NCI-H146 treated with DMSO at 0.1 percent for 48 hours (cell line): ENCODE results near the gene CNOT6.
"Not testable (repeated sequence)": the region's sequence is repeated elsewhere in the genome, so short reads cannot be mapped to it uniquely, and the experiment has no call there.

Source experiments
- DNase-seq: peaks from one replicate; lab custom pipeline; 2025; ENCODE audit not compliant: unreplicated experiment; lab: John Stamatoyannopoulos, UW

Gene CNOT6

DNA sequence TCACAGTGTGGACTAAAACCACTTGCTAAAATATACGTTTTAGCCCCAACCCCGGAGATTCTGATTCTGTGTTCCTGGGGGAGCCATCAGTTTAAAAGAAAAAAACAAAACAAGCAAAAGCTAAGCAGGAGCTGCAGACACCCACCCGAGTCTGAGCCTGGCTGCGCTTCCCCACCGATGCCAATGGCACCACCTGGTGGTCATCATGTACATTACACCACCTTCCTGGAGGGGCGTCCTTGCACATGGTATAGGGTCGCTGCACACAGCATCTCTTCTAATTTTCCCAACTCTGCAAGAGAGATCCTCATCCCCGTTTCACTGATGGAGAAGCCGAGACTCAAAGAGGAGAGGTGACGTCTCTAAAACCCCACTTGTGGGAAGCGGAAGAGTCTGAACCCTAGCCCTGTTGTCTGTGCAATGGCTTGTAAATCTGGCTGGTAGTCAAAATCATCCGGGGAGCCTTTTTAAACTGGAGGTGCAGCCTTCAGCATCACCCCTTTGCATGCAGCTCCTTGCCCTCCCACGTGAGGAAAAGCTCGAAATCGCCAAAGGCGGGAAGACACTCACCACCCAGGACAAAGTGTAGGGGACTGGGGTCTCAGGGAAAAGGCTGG lies 23.1 kb upstream of the CNOT6 start:
- peak; percentile 22 for DNase-seq

DNA sequence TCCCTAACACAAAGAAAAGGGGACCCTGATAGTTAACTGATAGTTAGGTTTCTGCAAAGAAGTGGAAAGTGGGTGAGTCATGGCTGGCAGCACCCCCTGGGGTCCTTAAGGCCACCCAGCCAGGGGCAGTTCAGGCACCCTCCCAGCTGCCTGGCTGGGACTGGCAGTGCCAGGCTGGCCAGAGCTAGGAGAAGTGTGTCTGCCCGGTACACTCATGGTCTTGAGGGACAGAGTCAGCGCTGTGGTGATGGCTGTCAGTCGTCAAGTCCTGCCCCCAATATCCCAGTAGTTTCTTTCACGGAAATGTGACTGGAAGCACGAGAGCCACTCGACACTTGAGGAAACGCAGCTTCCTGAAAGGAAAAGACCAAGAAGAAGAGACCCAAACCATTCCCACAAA lies 22.3 kb upstream of the CNOT6 start:
- DNase-seq: no peak

DNA sequence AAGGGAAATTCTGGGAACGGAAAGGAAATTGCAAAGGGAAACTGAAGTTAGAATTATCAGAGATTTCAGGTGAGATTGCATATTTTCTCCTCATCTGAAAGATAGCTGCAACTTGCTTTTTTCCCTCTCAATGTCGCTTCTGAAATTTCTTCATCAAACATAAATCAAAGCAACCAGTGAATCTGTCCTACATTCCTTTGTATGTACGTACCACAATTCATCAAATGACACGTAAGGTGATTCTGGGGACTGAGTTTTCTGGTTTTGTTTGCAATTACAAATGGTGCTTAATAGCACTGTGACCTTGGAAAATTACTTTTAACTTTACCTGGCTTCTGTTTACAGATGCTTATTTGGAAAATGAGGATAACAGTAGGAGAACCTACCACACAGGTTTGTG lies 21.9 kb upstream of the CNOT6 start:
- DNase-seq: no peak

DNA sequence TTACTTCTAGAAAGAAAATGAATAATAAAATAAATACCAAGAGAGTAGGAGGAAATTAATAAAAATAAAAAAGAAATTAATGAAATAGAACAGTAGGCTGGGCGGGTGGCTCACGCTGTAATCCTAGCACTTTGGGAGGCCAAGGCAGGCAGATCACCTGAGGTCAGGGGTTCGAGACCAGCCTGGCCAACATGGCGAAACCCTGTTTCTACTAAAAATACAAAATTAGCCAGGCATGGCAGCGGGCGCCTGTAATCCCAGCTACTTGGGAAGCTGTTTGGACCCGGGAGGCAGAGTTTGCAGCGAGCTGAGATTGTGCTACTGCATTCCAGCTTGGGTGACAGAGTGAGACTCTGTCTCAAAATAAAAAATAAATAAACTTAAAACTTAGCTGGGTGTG lies 20.8 kb upstream of the CNOT6 start:
- not testable (repeated sequence) for DNase-seq

DNA sequence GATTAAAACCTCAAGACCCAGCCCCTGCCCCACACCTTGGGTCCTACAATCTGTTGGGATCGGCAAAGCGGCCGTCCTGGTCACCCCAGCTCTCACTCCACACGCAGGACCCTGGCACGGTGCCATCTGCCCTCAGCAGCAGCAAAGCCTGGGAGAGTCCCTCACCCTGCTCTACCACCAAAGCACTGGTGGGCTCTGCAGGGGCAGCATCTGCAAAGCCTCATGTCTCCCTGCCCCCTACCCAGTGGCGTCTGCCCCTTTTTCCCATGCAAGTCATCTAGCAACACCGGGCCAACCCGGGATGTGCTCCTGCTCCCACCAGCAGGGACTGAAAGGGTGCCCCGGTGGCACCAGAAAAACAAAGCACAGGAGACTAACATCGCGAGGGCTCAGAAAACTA lies 19.6 kb upstream of the CNOT6 start:
- DNase-seq: no peak

DNA sequence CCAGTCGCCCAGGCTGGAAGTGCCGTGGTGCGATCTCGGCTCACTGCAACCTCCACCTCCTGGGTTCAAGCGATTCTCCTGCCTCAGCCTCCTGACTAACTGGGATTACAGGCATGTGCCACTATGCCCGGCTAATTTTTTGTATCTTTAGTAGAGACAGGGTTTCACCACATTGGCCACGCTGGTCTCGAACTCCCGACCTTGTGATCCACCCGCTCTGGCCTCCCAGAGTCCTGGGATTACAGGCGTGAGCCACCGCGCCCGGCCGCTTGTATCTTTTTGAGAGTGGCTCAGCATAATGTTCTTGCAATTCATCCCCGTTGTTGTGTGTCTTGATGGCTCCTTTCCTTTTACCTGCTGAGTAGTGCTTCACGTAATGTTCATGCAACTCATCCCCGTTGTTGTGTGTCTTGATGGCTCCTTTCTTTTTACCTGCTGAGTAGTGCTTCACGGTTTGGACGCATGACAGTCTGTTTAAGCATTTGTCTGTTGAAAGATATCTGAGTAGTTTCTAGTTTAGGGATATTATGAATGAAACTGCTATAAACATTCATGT lies 18.1 kb upstream of the CNOT6 start:
- not testable (repeated sequence) for DNase-seq

DNA sequence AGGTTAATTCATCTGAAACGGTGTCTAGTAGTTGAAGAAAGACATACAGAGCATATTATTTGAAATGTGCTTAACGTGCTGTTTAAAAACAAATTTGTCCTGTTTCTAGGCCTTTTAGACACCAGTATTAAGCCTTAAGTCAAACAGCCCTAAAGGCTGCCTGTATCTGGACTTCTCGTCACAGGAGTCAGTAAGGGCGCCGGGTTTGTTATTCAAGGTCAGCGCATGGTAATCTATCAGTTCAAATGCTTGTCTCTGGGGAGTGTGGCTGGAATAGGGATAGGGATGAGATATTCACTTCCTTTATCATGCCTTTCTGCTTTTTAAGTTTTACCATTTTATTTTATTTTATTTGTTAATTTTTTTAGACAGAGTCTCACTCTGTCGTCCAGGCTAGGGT lies 9.4 kb upstream of the CNOT6 start:
- DNase-seq: no peak

DNA sequence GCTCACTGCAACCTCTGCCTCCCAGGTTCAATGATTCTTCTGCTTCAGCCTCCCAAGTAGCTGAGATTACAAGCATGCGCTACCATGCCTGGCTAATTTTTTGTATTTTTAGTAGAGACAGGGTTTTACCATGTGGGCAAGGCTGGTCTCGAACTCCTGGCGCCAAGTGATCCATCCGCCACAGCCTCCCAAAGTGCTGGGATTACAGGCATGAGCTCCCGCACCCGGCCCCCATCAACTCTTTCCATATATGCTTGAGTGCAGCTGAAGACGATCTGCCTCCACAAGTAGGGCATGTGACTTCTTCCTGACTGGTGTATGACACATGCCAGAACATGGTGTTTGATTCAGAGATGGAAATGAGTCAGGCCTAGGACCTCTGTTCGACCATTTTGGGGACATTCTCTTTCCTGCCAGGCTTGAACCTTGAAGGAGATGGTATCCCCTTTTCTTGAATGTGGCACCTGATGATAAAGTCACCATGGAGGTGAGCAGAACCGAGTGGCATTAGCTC lies 7.5 kb upstream of the CNOT6 start:
- no peak for DNase-seq

DNA sequence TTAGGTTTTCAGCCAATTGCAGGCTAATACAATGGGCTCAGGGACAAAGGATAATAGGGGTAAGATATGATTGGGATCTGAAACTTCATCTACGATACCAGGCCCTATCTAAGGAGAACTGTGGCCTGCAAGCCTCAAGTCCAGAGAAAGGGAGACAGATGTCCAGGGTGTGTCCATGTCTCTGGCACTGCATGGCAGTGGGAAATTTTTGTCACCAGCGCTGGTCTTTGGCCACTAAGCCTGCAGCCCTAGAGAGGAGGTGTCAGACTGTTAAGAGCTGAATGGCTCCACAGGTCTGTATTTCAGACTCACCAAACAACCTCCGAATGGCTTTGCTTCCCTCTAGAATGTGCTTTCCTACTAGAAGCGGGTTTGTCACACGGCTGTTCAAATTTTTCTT lies 6.6 kb upstream of the CNOT6 start:
- DNase-seq: no peak

DNA sequence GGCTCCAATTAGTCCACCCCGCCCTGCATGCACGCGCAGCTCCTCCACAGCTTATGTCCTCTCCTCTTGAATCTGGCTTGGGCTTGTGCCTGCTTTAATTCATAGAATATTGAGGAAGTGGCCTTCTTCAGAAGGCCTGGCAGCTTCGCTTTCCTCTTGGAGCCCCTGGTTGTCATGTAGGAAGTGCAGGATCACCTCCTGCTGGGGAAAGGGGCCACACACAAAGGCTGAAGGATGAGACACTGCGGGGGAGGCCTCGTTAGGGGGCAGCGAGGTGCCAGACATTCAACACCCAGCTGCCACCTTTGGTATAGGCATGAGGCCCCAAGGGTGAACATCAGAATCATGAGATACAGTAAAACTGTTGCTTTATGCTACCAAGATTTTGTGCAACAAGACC lies 2.7 kb upstream of the CNOT6 start:
- no peak for DNase-seq

DNA sequence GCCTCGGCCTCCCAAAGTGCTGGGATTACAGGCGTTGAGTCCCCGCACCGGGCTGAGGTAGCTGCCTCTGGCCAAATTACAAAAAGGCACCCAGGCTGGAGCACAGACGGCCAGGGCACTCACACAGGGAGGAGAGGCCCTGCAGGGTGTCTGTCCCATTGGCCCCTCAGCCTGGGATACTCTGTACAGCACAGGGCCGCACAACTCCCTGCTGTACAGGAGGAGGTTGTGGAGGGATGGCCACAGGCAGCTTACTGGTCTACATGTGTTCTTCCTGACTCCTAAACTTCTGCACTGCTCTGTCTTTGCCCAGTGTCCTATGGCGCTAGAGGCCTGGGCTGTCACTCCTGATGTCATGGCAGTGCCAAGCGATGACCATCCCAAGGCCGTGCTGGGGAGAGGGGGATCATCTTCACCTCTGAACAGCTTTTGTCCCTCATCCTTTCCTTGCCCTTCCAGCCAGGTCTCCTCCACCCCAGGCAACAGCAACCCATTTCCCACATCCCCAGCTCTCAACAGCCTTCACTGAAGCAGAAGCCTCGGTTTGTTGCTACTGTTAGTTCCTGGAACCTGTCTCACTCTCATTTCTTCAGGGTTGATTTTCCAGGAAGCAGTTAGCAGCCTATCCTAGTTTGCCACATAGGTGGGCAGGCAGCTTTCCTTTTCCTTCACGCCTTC lies 1.8 kb upstream of the CNOT6 start:
- no peak for DNase-seq

DNA sequence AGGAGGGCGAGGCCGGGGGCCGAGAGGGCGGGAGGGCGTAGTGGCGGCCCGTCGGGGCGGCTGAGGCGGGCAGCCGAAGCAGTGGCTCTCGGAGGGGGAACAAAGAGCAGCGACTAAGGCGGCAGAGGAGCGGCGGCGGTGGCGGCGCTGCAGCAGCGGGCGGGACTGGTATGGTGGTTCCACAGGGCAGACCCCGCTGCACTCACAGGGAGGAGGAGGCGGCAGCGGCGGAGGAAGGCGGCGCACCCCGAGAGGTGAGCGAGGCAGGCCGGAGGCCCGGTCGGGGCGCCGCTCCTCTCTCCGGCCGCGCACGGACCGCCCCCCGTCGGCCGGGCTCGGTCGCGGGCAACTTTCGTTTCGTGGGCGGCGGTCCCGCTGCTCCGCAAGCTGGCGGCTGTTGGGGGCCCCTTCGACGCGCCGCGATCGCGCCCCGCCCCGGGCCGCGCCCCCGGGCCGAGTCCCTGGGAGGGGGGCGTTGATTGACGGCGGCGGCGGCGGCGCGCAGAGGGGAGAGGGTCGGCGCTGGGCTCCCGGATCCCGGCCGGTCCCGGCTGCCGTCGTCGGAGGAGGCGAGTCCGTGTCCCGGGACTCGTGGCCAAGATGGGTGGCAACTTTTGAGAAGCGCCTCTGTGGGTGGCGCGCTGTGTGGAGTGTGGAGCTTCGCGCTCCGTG lies 467 bp downstream of the CNOT6 start:
- DNase-seq: no peak

DNA sequence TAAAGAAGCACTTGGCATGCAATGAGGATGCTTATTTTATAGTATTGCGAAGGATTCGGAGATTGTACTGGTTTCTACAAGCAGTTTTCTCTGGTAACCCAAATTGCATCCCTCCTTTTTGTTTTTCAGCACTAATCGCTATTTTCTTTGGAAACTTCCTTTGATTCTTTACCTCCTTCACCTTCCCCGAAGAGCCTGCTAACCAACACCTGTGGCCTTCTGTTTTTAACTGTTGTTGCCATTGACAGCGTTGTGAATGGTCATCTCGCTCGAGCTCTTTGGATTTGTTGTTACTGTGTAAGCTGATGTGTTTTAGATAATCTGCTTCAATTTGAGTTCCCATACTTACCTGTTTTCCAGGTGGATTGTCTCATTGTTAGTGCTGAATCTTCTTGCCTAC lies 1.1 kb downstream of the CNOT6 start:
- DNase-seq: no peak

DNA sequence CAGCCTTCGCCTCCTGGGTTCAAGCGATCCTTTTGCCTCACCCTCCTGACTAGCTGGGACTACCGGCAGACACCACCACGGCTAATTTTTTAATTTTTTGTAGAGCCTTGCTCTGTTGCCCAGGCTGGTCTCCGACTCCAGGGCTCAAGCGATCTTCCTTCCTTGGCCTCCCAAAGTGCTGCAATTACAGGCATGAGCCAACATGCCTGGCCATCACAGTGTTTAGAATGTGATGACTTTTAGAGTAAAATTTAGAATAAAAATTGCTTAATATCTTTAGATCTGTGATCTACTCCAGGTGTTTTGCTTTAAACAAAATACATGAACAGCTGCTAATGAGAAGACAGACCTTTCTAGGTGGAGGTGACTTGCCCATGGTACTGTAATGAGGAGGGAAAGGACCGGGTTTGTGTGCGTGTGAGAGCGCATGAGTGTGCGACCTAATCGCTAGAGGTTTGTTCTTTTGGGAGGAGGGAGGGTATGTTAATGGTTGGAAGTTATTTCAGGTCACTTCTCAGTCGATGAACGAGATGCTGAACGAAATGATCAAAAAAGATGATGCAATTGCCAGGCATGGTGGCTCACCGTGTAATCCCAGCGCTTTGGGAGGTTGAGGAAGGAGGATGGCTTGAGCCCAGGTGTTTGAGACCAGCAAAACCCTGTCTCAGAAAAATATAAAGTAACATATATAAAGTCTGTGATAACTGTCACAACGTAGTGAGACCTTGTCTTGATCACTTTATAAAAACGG lies 2.0 kb downstream of the CNOT6 start:
- DNase-seq: no peak

DNA sequence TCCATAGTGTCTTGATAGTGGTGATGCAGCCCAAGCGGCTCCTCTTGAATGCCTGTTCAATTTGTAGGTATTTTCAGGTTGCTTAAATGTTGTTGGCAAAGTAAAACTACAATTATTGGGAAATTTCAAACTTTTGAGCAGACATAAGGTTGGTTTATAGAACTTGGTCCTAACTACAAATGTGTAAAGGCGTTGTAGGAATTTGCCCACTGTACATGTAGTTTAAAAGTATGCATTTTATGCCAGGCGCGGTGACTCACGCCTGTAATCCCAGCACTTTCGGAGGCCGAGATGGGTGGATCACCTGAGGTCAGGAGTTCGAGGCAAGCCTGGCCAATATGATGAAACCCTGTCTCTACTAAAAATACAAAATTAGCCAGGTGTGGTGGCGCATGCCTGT lies 2.6 kb downstream of the CNOT6 start:
- DNase-seq: not testable (repeated sequence)

DNA sequence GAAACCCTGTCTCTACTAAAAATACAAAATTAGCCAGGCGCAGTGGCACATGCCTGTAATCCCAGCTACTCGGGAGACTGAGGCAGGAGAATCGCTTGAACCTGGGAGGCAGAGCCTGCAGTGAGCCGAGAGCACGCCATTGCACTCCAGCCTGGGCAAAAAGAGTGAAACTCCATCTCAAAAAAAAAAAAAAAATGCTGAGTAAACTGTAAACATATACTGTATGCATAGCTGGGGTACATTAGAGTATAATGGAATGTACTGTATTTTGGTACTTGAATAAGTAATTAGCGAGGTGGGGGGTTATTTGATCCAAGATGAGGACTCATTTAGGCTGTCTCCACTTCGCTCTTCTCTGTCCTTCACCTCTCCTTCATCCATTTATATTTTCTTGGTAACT lies 3.7 kb downstream of the CNOT6 start:
- not testable (repeated sequence) for DNase-seq

DNA sequence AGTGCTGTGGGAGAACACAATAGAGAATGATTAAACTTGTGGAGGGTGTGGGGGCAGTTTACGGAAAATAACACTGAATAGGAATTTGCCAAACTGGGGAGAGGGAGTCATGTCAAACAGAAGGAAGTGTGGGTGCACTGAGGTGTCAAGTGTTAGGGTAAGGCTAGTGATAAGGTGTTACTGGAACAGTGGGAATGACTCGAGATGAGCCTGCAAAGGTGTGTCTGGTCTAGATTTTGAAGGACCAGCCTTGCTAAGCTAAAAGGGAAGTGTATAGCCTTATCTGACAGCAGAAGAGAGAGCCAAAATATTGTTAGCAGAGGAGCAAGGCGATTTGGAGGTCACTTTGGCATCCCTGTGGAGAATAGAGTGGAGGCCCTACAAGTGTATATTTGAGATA lies 4.2 kb downstream of the CNOT6 start:
- DNase-seq: no peak

DNA sequence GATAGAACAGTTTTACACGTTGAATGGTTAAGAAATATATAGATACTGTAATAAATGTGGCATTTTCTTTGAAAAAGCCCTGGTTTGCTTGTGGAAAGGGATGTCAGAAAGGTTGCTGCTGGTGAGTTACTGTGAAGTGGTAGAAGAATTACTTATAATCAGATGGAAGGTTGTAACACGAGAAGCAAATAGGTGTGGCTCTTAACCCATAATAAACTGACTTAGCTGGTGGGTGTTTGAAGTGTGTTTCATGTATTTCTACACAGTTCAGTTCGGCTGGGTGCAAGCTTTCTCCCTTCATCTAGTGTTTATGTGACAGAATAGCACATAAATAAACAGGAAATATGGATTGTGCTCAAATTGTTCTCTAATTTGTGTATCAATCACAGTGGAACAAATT lies 5.5 kb downstream of the CNOT6 start:
- no peak for DNase-seq

DNA sequence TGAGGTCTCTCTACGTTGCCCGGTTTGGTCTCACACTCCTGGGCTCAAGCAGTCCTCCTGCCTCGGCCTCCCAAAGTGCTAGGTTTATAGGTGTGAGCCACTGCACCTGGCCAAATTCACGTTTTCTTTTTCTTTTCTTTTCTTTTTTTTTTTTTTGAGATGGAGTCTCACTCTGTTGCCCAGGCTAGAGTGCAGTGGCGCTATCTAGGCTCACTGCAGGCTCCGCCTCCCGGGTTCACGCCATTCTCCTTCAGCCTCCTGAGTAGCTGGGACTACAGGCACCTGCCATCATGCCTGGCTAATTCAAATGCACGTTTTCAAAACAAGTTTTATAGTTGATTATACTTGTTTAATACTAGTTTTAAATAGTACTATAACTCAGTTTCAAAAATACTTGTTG lies 6.1 kb downstream of the CNOT6 start:
- not testable (repeated sequence) for DNase-seq

DNA sequence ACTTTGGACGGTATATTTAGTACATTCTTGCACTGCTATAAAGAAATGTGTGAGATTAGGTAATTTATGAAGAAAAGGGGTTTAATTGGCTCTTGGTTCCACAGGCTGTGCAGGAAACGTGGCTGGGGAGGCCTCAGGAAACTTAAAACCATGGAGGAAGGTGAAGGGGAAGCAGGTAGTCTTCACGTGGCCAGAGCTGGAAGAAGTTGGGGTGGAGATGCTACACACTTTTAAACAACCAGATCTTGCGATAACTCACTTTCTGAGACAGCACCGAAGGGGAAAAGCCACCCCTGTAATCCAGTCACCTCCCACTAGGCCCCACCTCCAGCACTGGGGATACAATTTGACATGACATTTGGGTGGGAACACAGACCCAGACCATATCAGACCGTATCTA lies 13.5 kb downstream of the CNOT6 start:
- no peak for DNase-seq

DNA sequence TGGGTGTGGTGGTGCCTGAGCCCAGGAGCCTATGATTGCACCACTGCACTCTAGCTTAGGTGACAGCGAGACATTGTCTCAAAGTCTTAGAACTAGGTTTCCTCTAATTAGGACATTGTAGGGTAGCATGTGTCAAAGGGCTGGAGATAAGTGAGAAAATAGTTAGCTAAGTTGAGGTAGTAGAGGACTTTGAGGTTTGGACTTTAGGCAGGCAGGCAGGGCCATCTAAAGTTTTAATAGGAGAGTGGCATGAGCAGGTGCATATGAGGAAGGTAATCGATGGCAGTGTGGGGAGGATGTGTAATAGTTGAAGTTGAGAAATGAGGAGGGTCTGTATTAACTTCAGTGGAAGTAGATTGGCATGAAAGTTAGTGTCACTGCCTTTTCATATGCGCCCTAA lies 21.1 kb downstream of the CNOT6 start:
- no peak for DNase-seq
